ENCODE data around the gene VPS50.

GRCh38 chr7:93352881-93353280 is 120.7 kb downstream of the VPS50 start:
- TF ChIP-seq POLR2A (IDR thresholded peaks at IDR 0.05), result no peak
- TF ChIP-seq CTCF (IDR thresholded peaks at IDR 0.05 in 4 of 5, conservative IDR thresholded peaks at IDR 0.05 in 1 of 5), result no peak

Measured in gastrocnemius medialis (tissue), 4 donors.